Activated B cell treated with CpG ODN at 0.5 μM for 24 hours (primary cell): ENCODE data around the gene STN1. TPM values are rescaled to one million over a fixed set of nuclear protein-coding genes. Genes with fewer than 3 reads are reported as not detected.

Experiments used
- ATAC-seq: fragments of 200-7000 bp; cut with Tn5 transposase; one replicate; pipeline ENCODE4 v1.10.0; 2021; ENCODE audit warnings: low read depth, mild to moderate bottlenecking, moderate library complexity
- CTCF ChIA-PET: fragments of 350-600 bp; sonication (Branson Sonifier 250); formaldehyde crosslinking; loops from one replicate; lab custom pipeline; 2021; ENCODE audit warnings: antibody characterized with exemption; lab: Charles Lee
- POLR2A ChIA-PET: fragments of 350-600 bp; sonication (Branson Sonifier 250); formaldehyde crosslinking; loops from one replicate; lab custom pipeline; 2021; ENCODE audit warnings: antibody characterized with exemption; lab: Charles Lee
- DNase-seq: peaks from one replicate; pipeline ENCODE4 v3.0.0; 2022
- H3K27ac Mint-ChIP-seq: one replicate; pipeline ENCODE4 v1.8.0; 2020; ENCODE audit warnings: mixed read lengths
- H3K27me3 Mint-ChIP-seq: one replicate; pipeline ENCODE4 v1.8.0; 2021; ENCODE audit warnings: mixed read lengths
- H3K36me3 Mint-ChIP-seq: one replicate; pipeline ENCODE4 v1.8.0; 2021; ENCODE audit warnings: low read depth, mixed read lengths
- H3K4me1 Mint-ChIP-seq: one replicate; pipeline ENCODE4 v1.8.0; 2021; ENCODE audit warnings: mixed read lengths
- H3K4me3 Mint-ChIP-seq: one replicate; pipeline ENCODE4 v1.8.0; 2020; ENCODE audit warnings: mild to moderate bottlenecking, mixed read lengths
- H3K9me3 Mint-ChIP-seq: one replicate; pipeline ENCODE4 v1.8.0; 2020; ENCODE audit warnings: mixed read lengths
- CTCF ChIP-seq: fragments of 200-600 bp; IDR thresholded peaks from one replicate; pipeline ENCODE4 v1.8.0; 2022; ENCODE audit warnings: antibody characterized with exemption, mild to moderate bottlenecking
- intact Hi-C: fragments of 100-400 bp; cut with micrococcal nuclease; formaldehyde crosslinking; loops from one replicate; pipeline ENCODE4 v1.15.1; 2024
- total RNA-seq: library from RNA; stranded (reverse); gene quantifications from 2 replicates; pipeline ENCODE4 v1.2.3, GENCODE V29; 2022

Gene STN1
- total RNA-seq, 1 donor from 2014 or later = 14.0 TPM

DNA sequence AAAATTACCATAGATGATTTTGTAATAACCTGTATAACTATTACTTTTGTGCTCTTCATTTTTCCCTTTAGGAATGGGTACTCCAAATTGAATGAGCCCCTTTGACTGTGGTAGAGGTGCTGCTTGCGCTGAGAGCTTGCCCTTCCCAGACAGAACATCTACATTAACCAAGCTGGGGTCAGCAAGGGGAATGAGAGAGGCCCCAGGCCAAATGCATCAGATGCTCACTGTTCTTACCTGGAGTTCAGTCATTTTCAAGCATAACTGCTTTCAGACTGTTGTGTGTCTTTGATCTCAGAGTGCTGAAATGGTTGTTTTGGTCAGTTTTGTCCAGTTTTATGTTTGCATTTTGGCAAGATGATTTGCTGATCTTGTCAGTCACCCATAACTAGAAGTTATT lies 7.6 kb upstream of the STN1 start:
- ATAC-seq (no peak), DNase-seq (no peak)
- Mint-ChIP-seq H3K36me3 (no peaks in the 10 kb centered on the region), H3K4me1 (no peaks in the 10 kb centered on the region), H3K27me3 (no peaks in the 10 kb centered on the region), H3K27ac (no peak overlapping the region), H3K4me3 (no peak overlapping the region), H3K9me3 (no peaks in the 10 kb centered on the region)
- POLR2A ChIA-PET = no interaction called here
- intact Hi-C loops = no loop called here
- TF ChIP-seq CTCF = no peak
- CTCF ChIA-PET = no interaction called here

DNA sequence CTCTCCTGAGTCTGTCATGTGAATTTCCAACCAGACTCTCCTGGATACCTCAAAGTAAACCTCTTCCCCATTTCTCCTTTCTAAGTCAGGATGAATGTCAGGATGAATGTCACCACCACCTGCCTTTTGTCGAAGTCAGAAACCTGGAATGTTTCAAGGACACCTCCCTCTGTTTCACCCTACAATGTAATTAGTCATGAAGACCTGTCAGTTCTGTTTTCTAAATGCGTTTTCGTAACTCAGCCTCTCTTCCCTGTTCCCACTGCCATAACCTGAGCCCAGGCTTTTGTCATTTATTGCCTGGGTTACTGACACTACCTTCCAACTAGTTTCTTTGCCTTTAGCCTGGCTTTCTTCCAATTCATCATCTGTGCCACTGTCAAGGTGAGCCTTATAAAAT lies 5.5 kb upstream of the STN1 start:
- no peak for ATAC-seq
- no peak for DNase-seq
- H3K27ac Mint-ChIP-seq = no peak overlapping the region
- H3K4me1 Mint-ChIP-seq = peaks cover 5% of the 10 kb centered on the region
- intact Hi-C loops = no loop called here
- CTCF ChIA-PET = no interaction called here
- H3K36me3 Mint-ChIP-seq = no peaks in the 10 kb centered on the region
- POLR2A ChIA-PET = no interaction called here
- no peaks in the 10 kb centered on the region for H3K9me3 Mint-ChIP-seq
- no peaks in the 10 kb centered on the region for H3K27me3 Mint-ChIP-seq
- no peak overlapping the region for H3K4me3 Mint-ChIP-seq
- no peak for TF ChIP-seq CTCF

GRCh38 chr10:103922659-103923058 lies 4.7 kb upstream of the STN1 start:
- H3K27me3 Mint-ChIP-seq = no peaks in the 10 kb centered on the region
- no peak overlapping the region for H3K27ac Mint-ChIP-seq
- POLR2A ChIA-PET = no interaction called here
- no peak for TF ChIP-seq CTCF
- CTCF ChIA-PET = no interaction called here
- peaks cover 2% of the 10 kb centered on the region for H3K36me3 Mint-ChIP-seq
- DNase-seq (no peak), ATAC-seq (no peak)
- H3K4me1 Mint-ChIP-seq = peaks cover 12% of the 10 kb centered on the region
- H3K9me3 Mint-ChIP-seq = no peaks in the 10 kb centered on the region
- H3K4me3 Mint-ChIP-seq = no peak overlapping the region
- intact Hi-C loops = no loop called here

DNA sequence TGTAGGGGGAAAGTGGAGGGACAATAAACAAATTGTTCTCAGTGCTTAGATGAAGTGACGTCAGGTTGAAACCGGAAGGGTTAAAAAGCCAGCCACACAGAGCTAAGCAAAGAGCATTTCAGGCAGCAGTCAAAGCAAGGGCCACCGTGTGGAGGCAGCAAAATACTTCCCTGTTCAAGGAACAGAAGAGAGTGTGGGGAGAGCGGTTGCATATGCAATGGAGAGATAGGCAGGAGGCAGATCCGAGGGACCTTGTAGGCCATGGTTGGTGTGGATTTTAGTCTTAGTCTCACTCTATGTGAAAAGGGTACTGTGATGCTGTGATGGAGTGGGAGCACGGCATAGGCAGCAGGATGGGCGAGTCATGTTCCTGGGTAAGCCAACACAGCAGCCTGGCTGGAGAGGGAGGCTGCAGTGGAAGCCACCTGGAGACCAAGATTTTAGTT lies 3.8 kb upstream of the STN1 start:
- Mint-ChIP-seq H3K36me3 (peaks cover 5% of the 10 kb centered on the region), H3K4me3 (no peak overlapping the region), H3K27ac (no peak overlapping the region), H3K27me3 (no peaks in the 10 kb centered on the region), H3K9me3 (no peaks in the 10 kb centered on the region), H3K4me1 (peaks cover 20% of the 10 kb centered on the region)
- CTCF ChIA-PET = no interaction called here
- POLR2A ChIA-PET = interaction anchor here (0.7 to 1.2 kb wide), 2 partner anchors 11 to 200 kb away, joined by 3 to 4 read pairs; partner anchors contain the start of gene SFR1
- no peak for TF ChIP-seq CTCF
- no peak for DNase-seq
- intact Hi-C loops = no loop called here
- no peak for ATAC-seq

- Mint-ChIP-seq H3K36me3 (peaks cover 5% of the 10 kb centered on the region), H3K27me3 (no peaks in the 10 kb centered on the region), H3K27ac (no peak overlapping the region), H3K4me3 (no peak overlapping the region), H3K9me3 (no peaks in the 10 kb centered on the region), H3K4me1 (peaks cover 24% of the 10 kb centered on the region)
- intact Hi-C loops = no loop called here
- ATAC-seq = no peak
- CTCF ChIA-PET = no interaction called here
- no peak for TF ChIP-seq CTCF
- DNase-seq = no peak
- POLR2A ChIA-PET = interaction anchor here (0.6 to 1.2 kb wide), 3 partner anchors 11 to 201 kb away, joined by 3 to 4 read pairs (median 3); partner anchors contain the start of gene SFR1
Observed at GRCh38 chr10:103921248-103921647, 3.3 kb upstream of the STN1 start.
